ENCODE results near the gene KRT2.

DNA sequence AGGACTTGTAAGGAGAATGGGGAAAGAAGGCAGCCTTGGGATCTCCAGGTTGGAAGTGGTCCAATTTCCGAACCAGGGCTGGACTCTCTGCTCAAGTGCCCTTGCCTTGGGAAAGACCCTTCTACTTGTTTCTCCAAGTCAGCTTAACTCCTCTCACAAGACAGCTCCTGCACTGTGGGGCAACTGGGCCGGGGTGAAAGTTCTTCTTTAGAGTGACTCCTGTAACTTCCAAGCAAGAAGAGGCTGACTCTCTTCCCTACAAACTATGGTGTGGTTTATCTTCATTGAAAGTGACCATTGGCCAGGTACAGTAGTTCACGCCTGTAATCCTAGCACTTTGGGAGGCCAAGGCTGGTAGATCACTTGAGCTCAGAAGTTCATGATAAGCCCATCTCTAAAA lies 14.5 kb upstream of the KRT2 start:
- TF ChIP-seq CSDC2 (CRISPR knock-in tag; IDR thresholded peaks at IDR 0.05): no peak
- TF ChIP-seq ZFP30 (CRISPR knock-in tag; IDR thresholded peaks at IDR 0.05): no peak
- no peak for TF ChIP-seq GLIS3 (CRISPR knock-in tag; IDR thresholded peaks at IDR 0.05)
- TF ChIP-seq, protein P1, sequence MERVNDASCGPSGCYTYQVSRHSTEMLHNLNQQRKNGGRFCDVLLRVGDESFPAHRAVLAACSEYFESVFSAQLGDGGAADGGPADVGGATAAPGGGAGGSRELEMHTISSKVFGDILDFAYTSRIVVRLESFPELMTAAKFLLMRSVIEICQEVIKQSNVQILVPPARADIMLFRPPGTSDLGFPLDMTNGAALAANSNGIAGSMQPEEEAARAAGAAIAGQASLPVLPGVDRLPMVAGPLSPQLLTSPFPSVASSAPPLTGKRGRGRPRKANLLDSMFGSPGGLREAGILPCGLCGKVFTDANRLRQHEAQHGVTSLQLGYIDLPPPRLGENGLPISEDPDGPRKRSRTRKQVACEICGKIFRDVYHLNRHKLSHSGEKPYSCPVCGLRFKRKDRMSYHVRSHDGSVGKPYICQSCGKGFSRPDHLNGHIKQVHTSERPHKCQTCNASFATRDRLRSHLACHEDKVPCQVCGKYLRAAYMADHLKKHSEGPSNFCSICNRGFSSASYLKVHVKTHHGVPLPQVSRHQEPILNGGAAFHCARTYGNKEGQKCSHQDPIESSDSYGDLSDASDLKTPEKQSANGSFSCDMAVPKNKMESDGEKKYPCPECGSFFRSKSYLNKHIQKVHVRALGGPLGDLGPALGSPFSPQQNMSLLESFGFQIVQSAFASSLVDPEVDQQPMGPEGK (CRISPR knock-in tag; IDR thresholded peaks at IDR 0.05; ENCODE audit: borderline replicate concordance): no peak
- no peak for TF ChIP-seq TOX (CRISPR knock-in tag; IDR thresholded peaks at IDR 0.05; ENCODE audit: borderline replicate concordance)
- no peak for TF ChIP-seq ISL1 (CRISPR knock-in tag; IDR thresholded peaks at IDR 0.05)
- no peak for TF ChIP-seq ESRRG (CRISPR knock-in tag; IDR thresholded peaks at IDR 0.05)
- no peak for TF ChIP-seq ZFP3 (CRISPR knock-in tag; IDR thresholded peaks at IDR 0.05)
- TF ChIP-seq, protein P2, sequence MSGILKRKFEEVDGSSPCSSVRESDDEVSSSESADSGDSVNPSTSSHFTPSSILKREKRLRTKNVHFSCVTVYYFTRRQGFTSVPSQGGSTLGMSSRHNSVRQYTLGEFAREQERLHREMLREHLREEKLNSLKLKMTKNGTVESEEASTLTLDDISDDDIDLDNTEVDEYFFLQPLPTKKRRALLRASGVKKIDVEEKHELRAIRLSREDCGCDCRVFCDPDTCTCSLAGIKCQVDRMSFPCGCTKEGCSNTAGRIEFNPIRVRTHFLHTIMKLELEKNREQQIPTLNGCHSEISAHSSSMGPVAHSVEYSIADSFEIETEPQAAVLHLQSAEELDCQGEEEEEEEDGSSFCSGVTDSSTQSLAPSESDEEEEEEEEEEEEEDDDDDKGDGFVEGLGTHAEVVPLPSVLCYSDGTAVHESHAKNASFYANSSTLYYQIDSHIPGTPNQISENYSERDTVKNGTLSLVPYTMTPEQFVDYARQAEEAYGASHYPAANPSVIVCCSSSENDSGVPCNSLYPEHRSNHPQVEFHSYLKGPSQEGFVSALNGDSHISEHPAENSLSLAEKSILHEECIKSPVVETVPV (CRISPR knock-in tag; IDR thresholded peaks at IDR 0.05): no peak
- TF ChIP-seq TCF4 (CRISPR knock-in tag; IDR thresholded peaks at IDR 0.05; ENCODE audit: borderline replicate concordance): no peak
- TF ChIP-seq ZNF8 (CRISPR knock-in tag; IDR thresholded peaks at IDR 0.05): no peak
- no peak for TF ChIP-seq PPARA (CRISPR knock-in tag; IDR thresholded peaks at IDR 0.05; ENCODE audit: borderline replicate concordance)
- TF ChIP-seq, protein P3, sequence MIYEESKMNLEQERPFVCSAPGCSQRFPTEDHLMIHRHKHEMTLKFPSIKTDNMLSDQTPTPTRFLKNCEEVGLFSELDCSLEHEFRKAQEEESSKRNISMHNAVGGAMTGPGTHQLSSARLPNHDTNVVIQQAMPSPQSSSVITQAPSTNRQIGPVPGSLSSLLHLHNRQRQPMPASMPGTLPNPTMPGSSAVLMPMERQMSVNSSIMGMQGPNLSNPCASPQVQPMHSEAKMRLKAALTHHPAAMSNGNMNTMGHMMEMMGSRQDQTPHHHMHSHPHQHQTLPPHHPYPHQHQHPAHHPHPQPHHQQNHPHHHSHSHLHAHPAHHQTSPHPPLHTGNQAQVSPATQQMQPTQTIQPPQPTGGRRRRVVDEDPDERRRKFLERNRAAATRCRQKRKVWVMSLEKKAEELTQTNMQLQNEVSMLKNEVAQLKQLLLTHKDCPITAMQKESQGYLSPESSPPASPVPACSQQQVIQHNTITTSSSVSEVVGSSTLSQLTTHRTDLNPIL (CRISPR knock-in tag; IDR thresholded peaks at IDR 0.05; ENCODE audit: low read depth): no peak
